HPDE6-E6E7 (cell line): ENCODE data around the gene SCARF2.
"Not testable (repeated sequence)": the region's sequence is repeated elsewhere in the genome, so short reads cannot be mapped to it uniquely, and the experiment has no call there.

Source experiments
- DNase-seq: peaks from one replicate; pipeline ENCODE4 v3.0.0; 2011; ENCODE audit warnings: missing footprints; ENCODE audit errors: extremely low spot score

SCARF2 gene, protein sequence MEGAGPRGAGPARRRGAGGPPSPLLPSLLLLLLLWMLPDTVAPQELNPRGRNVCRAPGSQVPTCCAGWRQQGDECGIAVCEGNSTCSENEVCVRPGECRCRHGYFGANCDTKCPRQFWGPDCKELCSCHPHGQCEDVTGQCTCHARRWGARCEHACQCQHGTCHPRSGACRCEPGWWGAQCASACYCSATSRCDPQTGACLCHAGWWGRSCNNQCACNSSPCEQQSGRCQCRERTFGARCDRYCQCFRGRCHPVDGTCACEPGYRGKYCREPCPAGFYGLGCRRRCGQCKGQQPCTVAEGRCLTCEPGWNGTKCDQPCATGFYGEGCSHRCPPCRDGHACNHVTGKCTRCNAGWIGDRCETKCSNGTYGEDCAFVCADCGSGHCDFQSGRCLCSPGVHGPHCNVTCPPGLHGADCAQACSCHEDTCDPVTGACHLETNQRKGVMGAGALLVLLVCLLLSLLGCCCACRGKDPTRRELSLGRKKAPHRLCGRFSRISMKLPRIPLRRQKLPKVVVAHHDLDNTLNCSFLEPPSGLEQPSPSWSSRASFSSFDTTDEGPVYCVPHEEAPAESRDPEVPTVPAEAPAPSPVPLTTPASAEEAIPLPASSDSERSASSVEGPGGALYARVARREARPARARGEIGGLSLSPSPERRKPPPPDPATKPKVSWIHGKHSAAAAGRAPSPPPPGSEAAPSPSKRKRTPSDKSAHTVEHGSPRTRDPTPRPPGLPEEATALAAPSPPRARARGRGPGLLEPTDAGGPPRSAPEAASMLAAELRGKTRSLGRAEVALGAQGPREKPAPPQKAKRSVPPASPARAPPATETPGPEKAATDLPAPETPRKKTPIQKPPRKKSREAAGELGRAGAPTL

GRCh38 chr22:20437613-20438426 lies at the start of gene SCARF2:
TSS of gene SCARF2 (minus strand) at chr22:20437825. CDS start at chr22:20437754, 71 bp downstream.
- no peak for DNase-seq

DNA sequence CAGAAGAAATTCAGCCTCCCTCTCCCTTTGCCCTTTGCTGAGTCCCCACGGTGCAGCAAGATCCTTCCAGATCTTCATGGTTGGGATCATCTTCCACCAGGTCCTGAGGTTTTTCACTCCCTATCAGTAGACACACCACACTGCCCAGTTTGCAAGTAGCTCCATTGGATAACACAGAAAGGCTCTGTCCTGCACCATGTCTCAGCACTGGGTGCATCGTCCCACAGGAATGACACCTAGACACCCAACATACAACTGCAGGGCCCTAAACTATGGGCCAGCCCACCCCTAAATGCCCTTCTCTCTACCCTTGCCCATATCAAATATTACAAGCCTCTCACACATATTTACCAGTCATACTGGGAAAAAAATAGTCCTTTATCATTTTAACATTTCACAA lies 48.6 kb upstream of the SCARF2 start:
- no peak for DNase-seq

DNA sequence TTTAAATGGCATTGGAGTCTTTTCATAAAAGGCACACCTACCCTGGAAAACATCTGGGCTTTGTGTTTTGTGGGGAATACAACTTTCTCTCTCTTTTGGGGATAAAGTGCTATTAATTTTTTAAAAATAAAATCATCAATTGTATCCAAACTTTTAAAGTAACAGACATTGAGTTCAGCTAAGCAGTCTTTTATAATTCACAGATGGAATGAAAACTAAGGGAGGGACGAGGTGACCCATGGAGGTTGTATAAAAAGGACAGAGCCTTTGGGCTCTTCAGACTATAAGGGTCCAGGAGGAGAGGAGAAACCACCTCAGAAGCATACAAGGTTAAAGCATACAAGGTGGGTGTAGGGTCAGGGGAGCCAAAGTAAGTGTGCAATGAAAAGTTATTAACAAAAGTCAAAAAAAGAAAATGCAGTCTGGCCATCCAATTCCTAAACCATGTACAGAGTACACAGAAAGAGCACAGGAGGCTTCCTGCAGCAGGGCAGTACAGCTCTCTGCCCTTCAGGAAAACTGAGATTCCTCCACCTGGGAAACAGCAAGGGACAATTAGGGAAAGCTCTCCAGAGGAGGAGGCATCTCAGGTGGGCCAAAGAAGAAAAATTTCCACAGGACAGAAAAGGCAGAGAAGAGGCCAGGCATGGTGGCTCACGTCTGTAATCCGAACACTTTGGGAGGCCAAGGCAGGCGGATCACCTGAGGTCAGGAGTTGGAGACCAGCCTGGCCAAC lies 47.5 kb upstream of the SCARF2 start:
- DNase-seq, result no peak

DNA sequence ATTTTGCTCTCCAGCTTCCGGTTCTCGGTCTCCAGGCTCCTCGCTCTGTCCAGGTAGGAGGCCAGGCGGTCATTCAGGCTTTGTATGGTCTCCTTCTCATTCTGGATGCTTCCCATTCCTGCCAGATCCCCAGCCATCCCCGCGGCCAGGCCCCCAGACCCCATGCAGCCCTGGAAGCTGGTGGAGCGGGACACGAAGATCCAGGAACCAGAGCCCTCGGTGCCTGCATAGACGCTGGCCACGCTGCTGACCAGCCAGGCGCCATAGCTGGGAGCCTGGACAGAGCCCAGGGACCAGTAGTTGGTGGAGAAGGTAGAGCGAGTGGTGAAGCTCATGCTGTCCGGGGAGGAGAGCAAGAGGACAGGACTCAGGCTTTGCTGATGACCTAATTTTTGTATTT lies 46.1 kb upstream of the SCARF2 start:
- DNase-seq, result no peak

DNA sequence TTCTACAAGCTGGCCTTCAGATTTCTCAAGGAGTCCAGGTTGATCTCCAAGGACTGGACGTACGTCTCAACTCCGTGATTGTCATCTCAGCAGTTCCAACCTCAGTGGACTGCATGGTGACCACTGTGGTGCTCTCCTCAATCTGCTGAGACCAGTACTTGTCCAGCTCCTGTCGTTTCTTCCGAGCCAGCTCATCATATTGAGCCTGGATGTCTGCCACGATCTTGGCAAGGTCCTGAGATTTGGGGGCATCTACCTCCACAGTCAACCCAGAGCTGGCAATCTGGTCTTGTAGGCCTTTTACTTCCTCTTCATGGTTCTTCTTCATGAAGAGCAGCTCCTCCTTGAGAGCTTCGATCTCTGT lies 45.5 kb upstream of the SCARF2 start:
- not testable (repeated sequence) for DNase-seq

GRCh38 chr22:20479612-20480196 lies 42.1 kb upstream of the SCARF2 start:
- no peak for DNase-seq

GRCh38 chr22:20478059-20478458 lies 40.4 kb upstream of the SCARF2 start:
- not testable (repeated sequence) for DNase-seq

GRCh38 chr22:20475569-20475968 lies 37.9 kb upstream of the SCARF2 start:
- not testable (repeated sequence) for DNase-seq

GRCh38 chr22:20475115-20475436 lies 37.5 kb upstream of the SCARF2 start:
- no peak for DNase-seq

DNA sequence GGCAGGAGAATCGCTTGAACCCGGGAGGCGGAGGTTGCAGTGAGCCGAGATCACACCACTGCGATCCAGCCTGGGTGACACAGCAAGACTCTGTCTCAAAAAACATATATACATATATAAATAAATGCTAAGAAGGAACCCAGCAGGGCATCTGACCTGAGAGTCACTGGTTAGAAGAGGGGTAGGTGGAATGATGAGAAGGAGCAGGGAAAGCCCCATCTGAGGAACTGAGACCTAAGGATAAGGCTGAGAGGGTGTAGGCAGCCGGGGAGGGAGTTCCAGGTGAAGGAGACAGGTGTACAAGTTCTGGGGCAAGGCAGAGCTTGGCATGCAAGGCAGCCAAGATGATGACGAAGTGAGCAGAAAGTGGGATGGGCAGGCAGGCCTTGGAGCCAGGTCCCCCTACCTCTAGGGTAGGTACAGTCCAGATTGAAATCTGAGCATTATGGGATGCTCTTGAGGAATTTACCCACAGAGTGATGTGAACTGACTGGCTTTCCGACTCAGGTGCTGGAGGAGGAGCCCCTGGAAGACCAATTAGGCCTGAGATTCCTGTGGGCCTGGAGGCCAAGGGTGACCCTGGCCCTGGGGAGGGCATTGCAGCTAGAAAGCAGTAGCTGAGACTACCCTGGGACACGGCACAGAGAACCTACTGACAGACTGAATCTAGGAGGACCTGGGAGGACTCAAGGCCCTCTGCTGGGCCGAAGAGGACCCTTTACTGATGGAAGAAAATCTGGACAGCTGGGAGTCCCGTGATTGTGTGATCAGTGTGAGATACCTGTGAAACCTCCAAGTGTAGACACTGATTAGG lies 35.2 kb upstream of the SCARF2 start:
- no peak for DNase-seq

DNA sequence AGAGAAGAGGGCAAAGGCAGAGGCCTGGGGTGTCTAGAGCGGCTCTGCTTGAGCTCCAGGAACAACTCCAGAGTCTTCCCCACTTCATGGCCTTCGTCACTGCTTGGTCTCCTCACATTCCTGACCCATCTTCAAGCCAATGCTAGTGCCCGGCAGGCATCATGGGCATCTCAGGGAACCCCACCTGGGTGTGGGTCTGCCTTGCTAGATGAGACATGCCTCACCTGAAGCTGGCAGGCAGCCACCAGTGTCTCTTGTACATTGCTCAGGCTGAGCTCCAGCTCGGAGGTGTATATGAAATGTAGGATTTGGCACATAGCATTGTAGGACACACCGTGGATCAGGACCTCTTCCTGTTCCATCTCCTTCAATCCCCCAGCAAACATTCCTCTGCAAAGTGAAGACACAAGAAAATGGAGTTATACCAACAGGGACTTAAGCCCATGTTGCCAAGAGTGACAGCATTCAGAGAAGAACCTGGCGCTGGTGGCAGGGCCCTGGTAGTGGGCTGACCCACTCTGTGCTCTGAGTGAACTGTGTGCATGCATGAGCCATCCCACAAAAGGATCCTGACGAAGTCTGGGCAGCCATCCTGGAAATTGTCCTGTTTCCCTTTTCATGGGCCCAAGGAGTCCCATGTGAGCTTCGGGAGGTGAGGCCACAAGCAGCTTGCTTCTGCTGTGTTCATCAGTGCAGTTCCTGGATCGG lies 33.7 kb upstream of the SCARF2 start:
- DNase-seq, result no peak

DNA sequence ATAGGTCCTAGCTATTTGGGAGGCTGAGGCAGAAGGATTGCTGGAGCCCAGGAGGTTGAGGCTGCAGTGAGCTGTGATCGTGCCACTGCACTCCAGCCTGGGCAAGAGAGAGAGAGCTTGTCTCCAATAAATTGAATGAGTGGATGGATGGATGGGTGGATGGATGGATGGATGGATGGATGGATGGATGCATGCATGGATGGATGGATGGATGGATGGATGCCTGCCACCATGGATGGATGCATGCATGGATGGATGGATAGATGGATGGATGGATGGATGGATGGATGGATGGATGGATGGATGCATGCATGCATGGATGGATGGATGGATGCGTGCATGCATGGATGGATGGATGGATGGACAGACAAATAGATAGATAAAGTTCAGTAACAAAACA lies 32.9 kb upstream of the SCARF2 start:
- not testable (repeated sequence) for DNase-seq

- no peak for DNase-seq
These were observed 31.7 kb upstream of the SCARF2 start for GRCh38 chr22:20469110-20469868.

- DNase-seq, result no peak
These were observed 29.2 kb upstream of the SCARF2 start for GRCh38 chr22:20466659-20467379.

DNA sequence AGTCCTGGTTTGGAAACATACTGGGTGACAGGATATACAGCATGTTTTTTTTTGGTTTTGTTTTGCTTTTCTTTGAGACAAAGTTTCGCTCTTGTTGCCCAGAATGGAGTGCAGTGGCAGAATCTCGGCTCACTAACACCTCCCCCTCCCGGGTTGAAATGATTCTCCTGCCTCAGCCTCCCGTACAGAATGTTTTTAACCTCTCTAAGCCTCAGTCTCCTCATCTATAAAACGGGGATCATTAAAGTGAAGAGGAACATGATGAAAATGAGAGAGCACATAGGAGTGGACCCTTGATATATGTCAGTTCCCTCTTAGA lies 28.1 kb upstream of the SCARF2 start:
- no peak for DNase-seq

DNA sequence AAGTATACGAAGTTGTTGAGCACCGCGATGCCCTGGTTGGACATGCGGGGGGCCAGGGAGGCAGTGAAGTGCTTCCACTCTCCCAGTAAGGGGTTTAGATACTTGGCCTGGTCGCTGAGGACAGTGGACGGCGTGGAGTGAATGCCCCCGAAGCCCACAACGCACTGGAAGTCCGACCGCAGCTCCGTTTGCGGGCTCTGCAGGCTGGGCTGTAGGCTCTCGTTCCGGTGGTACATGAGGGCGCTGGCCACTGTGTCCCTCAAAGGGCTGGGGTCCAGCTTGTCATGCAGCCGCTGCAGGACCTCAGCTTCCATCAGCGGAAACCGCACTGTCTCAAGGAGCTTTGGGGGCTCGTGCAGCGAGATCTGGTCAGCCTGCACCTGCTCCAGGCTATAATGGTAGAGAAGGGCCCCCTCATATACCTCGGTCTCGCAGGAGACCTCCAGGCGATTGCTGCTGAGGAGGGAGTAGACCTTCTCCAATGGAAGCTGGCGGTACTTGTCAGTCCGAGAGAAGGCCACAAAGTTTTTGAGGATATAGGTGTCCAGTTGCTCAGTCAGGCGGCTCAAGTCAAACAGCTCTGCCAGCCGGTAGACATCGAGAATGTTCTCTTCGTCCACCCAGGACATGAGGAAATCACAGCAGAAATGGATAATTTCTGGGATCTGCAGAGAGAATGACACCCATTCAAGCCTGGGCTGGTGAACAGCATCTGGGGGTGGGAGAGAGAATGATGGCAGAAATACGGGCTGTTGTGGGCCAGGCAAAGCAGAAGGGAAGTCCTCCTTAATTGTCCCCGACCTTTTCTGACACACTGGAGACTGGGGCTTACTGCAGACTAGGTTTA lies 27.5 kb upstream of the SCARF2 start:
- no peak for DNase-seq

DNA sequence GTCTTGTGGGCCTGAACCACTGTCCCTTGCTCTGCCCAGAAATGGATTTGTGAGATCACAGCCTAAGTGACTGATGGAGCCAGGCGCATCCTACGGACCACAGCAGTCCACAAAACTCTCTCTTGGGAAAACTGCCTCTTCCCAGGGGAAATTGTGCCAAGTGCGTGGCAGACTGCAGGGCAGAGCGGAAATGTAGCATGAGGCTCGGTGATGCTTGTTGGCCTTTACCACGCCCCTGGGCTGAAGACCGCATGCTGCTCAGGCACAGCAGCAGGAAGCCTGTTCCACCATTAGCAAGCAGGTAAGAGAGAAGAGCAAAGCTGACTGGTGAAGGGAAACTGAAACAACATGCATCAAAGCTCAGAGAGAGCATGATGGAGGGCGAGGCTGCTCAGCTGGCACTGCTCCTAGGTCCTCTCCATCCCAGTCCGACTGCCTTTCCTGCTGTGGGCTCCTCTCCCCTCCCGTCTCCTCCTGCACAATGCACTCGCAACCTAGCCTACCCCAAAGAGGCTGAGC lies 26.5 kb upstream of the SCARF2 start:
- no peak for DNase-seq
